HepG2 (cell line): Measurements from ENCODE around the gene LIME1. TPM values are rescaled to one million over a fixed set of nuclear protein-coding genes. Genes with fewer than 3 reads are reported as not detected.

Source experiments
- HES4 ChIP-seq: sonication (generic); formaldehyde crosslinking; IDR thresholded peaks from 2 replicates; pipeline ENCODE4 v1.9.0; 2021; ENCODE audit warnings: mild to moderate bottlenecking, missing genetic modification reagents, borderline replicate concordance
- HNRNPK ChIP-seq: fragments of 200-400 bp; formaldehyde crosslinking; IDR thresholded peaks from 2 replicates; pipeline ENCODE4 v1.6.1; 2018; ENCODE audit warnings: low read length, low read depth, moderate library complexity, mild to moderate bottlenecking; ENCODE audit not compliant: poor library complexity, severe bottlenecking
- HNRNPLL ChIP-seq: fragments of 200-400 bp; formaldehyde crosslinking; IDR thresholded peaks from 2 replicates; pipeline ENCODE4 v1.6.1; 2017; ENCODE audit warnings: mild to moderate bottlenecking, low read depth, low read length; ENCODE audit not compliant: poor library complexity, severe bottlenecking
- HOXD1 ChIP-seq: sonication (generic); formaldehyde crosslinking; IDR thresholded peaks from 2 replicates; pipeline ENCODE4 v1.5.0; 2020; ENCODE audit warnings: missing genetic modification reagents
- NBN ChIP-seq: fragments of 450-650 bp; conservative IDR thresholded peaks from 2 replicates; pipeline ENCODE4 v1.6.1; 2017
- ZNF253 ChIP-seq: sonication (generic); formaldehyde crosslinking; IDR thresholded peaks from 2 replicates; pipeline ENCODE4 v1.8.0; 2022; ENCODE audit warnings: mild to moderate bottlenecking, missing genetic modification reagents, borderline replicate concordance
- ZNF468 ChIP-seq: sonication (generic); formaldehyde crosslinking; IDR thresholded peaks from 2 replicates; pipeline ENCODE4 v1.8.0; 2022; ENCODE audit warnings: mild to moderate bottlenecking, moderate library complexity, missing genetic modification reagents
- ZSCAN31 ChIP-seq: sonication (generic); formaldehyde crosslinking; IDR thresholded peaks from 2 replicates; pipeline ENCODE4 v1.5.0; 2020; ENCODE audit warnings: low read depth, mild to moderate bottlenecking, missing genetic modification reagents
- polyA plus RNA-seq, 8 experiments: library from polyadenylated mRNA; depleted of rRNA in 3 of 8; stranded (reverse) in 7 of 8; unstranded in 1 of 8; fragments of >200 nt; fragmentation: Illumina TruSeq in 4 of 8; extraction: Trizol in 4 of 8; gene quantifications; 2 replicates each; pipeline versions ENCODE4 v1.2.1 to v1.2.3, GENCODE V29; 2011 to 2016; ENCODE audit warnings: low read depth in 4 of 8, missing spikeins in 1 of 8, mixed read lengths in 1 of 8; ENCODE audit not compliant: insufficient read depth in 1 of 8
- total RNA-seq, 5 experiments: library from RNA; depleted of rRNA; stranded (reverse); fragments of >200 nt; fragmentation: Illumina TruSeq; extraction: Trizol; gene quantifications; 2 replicates each; pipeline ENCODE4 v1.2.3, GENCODE V29; 2016; ENCODE audit warnings: low read depth in 1 of 5
- TF ChIP-seq, protein P1 (sequence below): sonication (generic); formaldehyde crosslinking; IDR thresholded peaks from 2 replicates; pipeline ENCODE4 v1.4.0; 2020; ENCODE audit warnings: missing genetic modification reagents
- TF ChIP-seq, protein P2 (sequence below): sonication (generic); formaldehyde crosslinking; IDR thresholded peaks from 2 replicates; pipeline ENCODE4 v1.4.0; 2020; ENCODE audit warnings: missing genetic modification reagents
- TF ChIP-seq, protein P3 (sequence below): IDR thresholded peaks from 2 replicates; pipeline ENCODE4 v1.6.1; 2016; ENCODE audit warnings: low read depth
- TF ChIP-seq, protein P4 (sequence below): sonication (generic); formaldehyde crosslinking; IDR thresholded peaks from 2 replicates; pipeline ENCODE4 v1.8.0; 2022; ENCODE audit warnings: missing genetic modification reagents, mild to moderate bottlenecking, inconsistent platforms, borderline replicate concordance
- TF ChIP-seq, protein P5 (sequence below): sonication (generic); formaldehyde crosslinking; IDR thresholded peaks from 2 replicates; pipeline ENCODE4 v1.4.0; 2020; ENCODE audit warnings: mild to moderate bottlenecking, low read depth, missing genetic modification reagents
- TF ChIP-seq, protein P6 (sequence below): IDR thresholded peaks from 2 replicates; pipeline ENCODE4 v1.6.1; 2016

The LIME1 gene
- total and polyA plus RNA-seq, 2 of the 13 experiments (the other 11 are each of a cell fraction or from before 2014, with no cell fraction given): 13.0 to 61.5 TPM

DNA sequence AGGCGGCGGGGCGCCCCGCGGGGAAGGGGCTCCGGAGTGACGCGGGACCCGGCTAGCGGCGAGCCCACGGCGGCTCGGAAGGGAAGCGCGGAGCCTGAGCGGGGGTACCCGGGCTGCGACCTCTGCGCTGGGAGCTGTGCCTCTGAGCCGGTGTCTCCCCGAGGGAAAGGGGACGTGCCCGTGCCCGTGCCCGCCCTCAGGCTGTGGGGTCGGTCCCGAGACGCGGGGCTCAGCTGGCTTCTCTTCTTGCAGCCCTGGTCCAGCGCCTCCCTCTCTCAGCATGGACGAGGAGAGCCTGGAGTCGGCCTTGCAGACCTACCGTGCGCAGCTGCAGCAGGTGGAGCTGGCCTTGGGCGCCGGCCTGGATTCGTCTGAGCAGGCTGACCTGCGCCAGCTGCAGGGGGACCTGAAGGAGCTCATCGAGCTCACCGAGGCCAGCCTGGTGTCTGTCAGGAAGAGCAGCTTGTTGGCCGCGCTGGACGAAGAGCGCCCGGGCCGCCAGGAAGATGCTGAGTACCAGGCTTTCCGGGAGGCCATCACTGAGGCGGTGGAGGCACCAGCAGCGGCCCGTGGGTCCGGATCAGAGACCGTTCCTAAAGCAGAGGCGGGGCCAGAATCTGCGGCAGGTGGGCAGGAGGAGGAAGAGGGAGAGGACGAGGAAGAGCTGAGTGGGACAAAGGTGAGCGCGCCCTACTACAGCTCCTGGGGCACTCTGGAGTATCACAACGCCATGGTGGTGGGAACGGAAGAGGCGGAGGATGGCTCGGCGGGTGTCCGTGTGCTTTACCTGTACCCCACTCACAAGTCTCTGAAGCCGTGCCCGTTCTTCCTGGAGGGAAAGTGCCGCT is 27.9 kb upstream of the LIME1 start (continued):
- TF ChIP-seq, protein P1, sequence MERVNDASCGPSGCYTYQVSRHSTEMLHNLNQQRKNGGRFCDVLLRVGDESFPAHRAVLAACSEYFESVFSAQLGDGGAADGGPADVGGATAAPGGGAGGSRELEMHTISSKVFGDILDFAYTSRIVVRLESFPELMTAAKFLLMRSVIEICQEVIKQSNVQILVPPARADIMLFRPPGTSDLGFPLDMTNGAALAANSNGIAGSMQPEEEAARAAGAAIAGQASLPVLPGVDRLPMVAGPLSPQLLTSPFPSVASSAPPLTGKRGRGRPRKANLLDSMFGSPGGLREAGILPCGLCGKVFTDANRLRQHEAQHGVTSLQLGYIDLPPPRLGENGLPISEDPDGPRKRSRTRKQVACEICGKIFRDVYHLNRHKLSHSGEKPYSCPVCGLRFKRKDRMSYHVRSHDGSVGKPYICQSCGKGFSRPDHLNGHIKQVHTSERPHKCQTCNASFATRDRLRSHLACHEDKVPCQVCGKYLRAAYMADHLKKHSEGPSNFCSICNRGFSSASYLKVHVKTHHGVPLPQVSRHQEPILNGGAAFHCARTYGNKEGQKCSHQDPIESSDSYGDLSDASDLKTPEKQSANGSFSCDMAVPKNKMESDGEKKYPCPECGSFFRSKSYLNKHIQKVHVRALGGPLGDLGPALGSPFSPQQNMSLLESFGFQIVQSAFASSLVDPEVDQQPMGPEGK: no peak
- TF ChIP-seq, protein P2, sequence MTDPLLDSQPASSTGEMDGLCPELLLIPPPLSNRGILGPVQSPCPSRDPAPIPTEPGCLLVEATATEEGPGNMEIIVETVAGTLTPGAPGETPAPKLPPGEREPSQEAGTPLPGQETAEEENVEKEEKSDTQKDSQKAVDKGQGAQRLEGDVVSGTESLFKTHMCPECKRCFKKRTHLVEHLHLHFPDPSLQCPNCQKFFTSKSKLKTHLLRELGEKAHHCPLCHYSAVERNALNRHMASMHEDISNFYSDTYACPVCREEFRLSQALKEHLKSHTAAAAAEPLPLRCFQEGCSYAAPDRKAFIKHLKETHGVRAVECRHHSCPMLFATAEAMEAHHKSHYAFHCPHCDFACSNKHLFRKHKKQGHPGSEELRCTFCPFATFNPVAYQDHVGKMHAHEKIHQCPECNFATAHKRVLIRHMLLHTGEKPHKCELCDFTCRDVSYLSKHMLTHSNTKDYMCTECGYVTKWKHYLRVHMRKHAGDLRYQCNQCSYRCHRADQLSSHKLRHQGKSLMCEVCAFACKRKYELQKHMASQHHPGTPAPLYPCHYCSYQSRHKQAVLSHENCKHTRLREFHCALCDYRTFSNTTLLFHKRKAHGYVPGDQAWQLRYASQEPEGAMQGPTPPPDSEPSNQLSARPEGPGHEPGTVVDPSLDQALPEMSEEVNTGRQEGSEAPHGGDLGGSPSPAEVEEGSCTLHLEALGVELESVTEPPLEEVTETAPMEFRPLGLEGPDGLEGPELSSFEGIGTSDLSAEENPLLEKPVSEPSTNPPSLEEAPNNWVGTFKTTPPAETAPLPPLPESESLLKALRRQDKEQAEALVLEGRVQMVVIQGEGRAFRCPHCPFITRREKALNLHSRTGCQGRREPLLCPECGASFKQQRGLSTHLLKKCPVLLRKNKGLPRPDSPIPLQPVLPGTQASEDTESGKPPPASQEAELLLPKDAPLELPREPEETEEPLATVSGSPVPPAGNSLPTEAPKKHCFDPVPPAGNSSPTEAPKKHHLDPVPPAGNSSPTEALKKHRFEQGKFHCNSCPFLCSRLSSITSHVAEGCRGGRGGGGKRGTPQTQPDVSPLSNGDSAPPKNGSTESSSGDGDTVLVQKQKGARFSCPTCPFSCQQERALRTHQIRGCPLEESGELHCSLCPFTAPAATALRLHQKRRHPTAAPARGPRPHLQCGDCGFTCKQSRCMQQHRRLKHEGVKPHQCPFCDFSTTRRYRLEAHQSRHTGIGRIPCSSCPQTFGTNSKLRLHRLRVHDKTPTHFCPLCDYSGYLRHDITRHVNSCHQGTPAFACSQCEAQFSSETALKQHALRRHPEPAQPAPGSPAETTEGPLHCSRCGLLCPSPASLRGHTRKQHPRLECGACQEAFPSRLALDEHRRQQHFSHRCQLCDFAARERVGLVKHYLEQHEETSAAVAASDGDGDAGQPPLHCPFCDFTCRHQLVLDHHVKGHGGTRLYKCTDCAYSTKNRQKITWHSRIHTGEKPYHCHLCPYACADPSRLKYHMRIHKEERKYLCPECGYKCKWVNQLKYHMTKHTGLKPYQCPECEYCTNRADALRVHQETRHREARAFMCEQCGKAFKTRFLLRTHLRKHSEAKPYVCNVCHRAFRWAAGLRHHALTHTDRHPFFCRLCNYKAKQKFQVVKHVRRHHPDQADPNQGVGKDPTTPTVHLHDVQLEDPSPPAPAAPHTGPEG (CRISPR knock-in tag): no peak
- TF ChIP-seq, protein P3, sequence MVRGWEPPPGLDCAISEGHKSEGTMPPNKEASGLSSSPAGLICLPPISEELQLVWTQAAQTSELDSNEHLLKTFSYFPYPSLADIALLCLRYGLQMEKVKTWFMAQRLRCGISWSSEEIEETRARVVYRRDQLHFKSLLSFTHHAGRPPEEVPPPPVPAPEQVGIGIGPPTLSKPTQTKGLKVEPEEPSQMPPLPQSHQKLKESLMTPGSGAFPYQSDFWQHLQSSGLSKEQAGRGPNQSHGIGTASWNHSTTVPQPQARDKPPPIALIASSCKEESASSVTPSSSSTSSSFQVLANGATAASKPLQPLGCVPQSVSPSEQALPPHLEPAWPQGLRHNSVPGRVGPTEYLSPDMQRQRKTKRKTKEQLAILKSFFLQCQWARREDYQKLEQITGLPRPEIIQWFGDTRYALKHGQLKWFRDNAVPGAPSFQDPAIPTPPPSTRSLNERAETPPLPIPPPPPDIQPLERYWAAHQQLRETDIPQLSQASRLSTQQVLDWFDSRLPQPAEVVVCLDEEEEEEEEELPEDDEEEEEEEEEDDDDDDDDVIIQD (CRISPR knock-in tag): no peak
- no peak for TF ChIP-seq NBN
- TF ChIP-seq HNRNPK: no peak
- peak; percentile 58; the same call in 1 of the 2 replicates for TF ChIP-seq HES4
- TF ChIP-seq ZNF468 (CRISPR knock-in tag): no peak
- TF ChIP-seq HOXD1: 0 out of 2 replicates have a peak, but pooled peaks have one; percentile 60
- TF ChIP-seq, protein P4, sequence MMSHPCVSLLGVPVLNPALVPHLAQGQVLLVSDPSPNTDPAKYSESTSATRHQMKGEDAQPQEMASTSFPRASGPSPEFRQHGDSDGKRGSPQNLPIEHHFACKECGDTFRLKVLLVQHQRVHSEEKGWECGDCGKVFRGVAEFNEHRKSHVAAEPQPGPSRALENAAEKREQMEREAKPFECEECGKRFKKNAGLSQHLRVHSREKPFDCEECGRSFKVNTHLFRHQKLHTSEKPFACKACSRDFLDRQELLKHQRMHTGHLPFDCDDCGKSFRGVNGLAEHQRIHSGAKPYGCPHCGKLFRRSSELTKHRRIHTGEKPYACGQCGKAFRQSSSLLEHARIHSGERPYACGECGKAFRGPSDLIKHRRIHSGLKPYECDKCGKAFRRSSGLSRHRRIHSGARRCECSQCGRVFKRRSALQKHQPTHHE (CRISPR knock-in tag): no peak
- TF ChIP-seq, protein P5, sequence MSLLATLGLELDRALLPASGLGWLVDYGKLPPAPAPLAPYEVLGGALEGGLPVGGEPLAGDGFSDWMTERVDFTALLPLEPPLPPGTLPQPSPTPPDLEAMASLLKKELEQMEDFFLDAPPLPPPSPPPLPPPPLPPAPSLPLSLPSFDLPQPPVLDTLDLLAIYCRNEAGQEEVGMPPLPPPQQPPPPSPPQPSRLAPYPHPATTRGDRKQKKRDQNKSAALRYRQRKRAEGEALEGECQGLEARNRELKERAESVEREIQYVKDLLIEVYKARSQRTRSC (CRISPR knock-in tag): no peak
- no peak for TF ChIP-seq ZNF253
- TF ChIP-seq ZSCAN31: no peak
- TF ChIP-seq, protein P6, sequence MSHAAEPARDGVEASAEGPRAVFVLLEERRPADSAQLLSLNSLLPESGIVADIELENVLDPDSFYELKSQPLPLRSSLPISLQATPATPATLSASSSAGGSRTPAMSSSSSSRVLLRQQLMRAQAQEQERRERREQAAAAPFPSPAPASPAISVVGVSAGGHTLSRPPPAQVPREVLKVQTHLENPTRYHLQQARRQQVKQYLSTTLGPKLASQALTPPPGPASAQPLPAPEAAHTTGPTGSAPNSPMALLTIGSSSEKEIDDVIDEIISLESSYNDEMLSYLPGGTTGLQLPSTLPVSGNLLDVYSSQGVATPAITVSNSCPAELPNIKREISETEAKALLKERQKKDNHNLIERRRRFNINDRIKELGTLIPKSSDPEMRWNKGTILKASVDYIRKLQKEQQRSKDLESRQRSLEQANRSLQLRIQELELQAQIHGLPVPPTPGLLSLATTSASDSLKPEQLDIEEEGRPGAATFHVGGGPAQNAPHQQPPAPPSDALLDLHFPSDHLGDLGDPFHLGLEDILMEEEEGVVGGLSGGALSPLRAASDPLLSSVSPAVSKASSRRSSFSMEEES: no peak
- peak; percentile 34 for TF ChIP-seq HNRNPLL
